MM.1S (cell line): ENCODE results near the gene AP2S1.
"Not testable (repeated sequence)": the region's sequence is repeated elsewhere in the genome, so short reads cannot be mapped to it uniquely, and the experiment has no call there.

ENCODE experiments used
- DNase-seq: peaks from one replicate; pipeline ENCODE4 v3.0.0-alpha.2; 2015
- H2AFZ ChIP-seq: fragments of 300-600 bp; sonication (generic); 2 replicates; pipeline ENCODE4 v1.6.0; 2016; ENCODE audit warnings: antibody characterized with exemption, low read length
- H3F3A ChIP-seq: fragments of 300-600 bp; sonication (generic); 2 replicates; pipeline ENCODE4 v1.6.1; 2016; ENCODE audit warnings: mild to moderate bottlenecking, antibody characterized with exemption, low read length, moderate library complexity, mixed read lengths; ENCODE audit not compliant: insufficient read depth
- H3K27ac ChIP-seq: fragments of 300-600 bp; sonication (generic); 2 replicates; pipeline ENCODE4 v1.5.1; 2016; ENCODE audit warnings: mild to moderate bottlenecking, low read length
- H3K27me3 ChIP-seq: fragments of 300-600 bp; sonication (generic); replicated peaks from 2 replicates; pipeline ENCODE4 v1.6.0; 2016; ENCODE audit warnings: low read length; ENCODE audit not compliant: insufficient read depth
- H3K36me3 ChIP-seq: fragments of 300-600 bp; sonication (generic); replicated peaks from 2 replicates; pipeline ENCODE4 v1.6.1; 2016; ENCODE audit warnings: mild to moderate bottlenecking, low read length, mixed read lengths; ENCODE audit not compliant: insufficient read depth
- H3K4me1 ChIP-seq: fragments of 300-600 bp; sonication (generic); 2 replicates; pipeline ENCODE4 v1.6.1; 2016; ENCODE audit warnings: low read length, mixed read lengths
- H3K4me2 ChIP-seq: fragments of 300-600 bp; sonication (generic); 2 replicates; pipeline ENCODE4 v1.6.0; 2016; ENCODE audit warnings: low read depth, low read length
- H3K4me3 ChIP-seq: fragments of 300-600 bp; sonication (generic); 2 replicates; pipeline ENCODE4 v1.5.1; 2016; ENCODE audit warnings: low read length, mixed read lengths
- H3K79me2 ChIP-seq: fragments of 300-600 bp; sonication (generic); 2 replicates; pipeline ENCODE4 v1.6.1; 2016; ENCODE audit warnings: mixed run types, low read length, mixed read lengths
- H3K9ac ChIP-seq: fragments of 300-600 bp; sonication (generic); 2 replicates; pipeline ENCODE4 v1.6.1; 2016; ENCODE audit warnings: low read length, mixed read lengths
- H3K9me2 ChIP-seq: fragments of 300-600 bp; sonication (generic); replicated peaks from 2 replicates; pipeline ENCODE4 v1.6.1; 2016; ENCODE audit warnings: mild to moderate bottlenecking, low read length, mixed read lengths; ENCODE audit not compliant: insufficient read depth
- H3K9me3 ChIP-seq: fragments of 300-600 bp; sonication (generic); replicated peaks from 2 replicates; pipeline ENCODE4 v1.6.1; 2016; ENCODE audit warnings: mild to moderate bottlenecking, low read length, mixed read lengths; ENCODE audit not compliant: insufficient read depth
- H4K20me1 ChIP-seq: fragments of 300-600 bp; sonication (generic); 2 replicates; pipeline ENCODE4 v1.6.1; 2016; ENCODE audit warnings: mild to moderate bottlenecking, low read length, moderate library complexity, mixed read lengths; ENCODE audit not compliant: insufficient read depth
- CTCF ChIP-seq: fragments of 300-600 bp; sonication (generic); IDR thresholded peaks from 2 replicates; pipeline ENCODE4 v1.5.1; 2016; ENCODE audit warnings: antibody characterized with exemption, low read length, mixed read lengths
- EZH2 ChIP-seq: fragments of 300-600 bp; sonication (generic); optimal IDR thresholded peaks from 2 replicates; pipeline ENCODE3; 2017; ENCODE audit warnings: low read depth, mild to moderate bottlenecking, antibody characterized with exemption, low read length, mixed read lengths
- EZH2phosphoT487 ChIP-seq: fragments of 300-600 bp; sonication (generic); IDR thresholded peaks from 2 replicates; pipeline ENCODE4 v1.6.1; 2018; ENCODE audit warnings: antibody characterized with exemption, low read length

The AP2S1 gene

DNA sequence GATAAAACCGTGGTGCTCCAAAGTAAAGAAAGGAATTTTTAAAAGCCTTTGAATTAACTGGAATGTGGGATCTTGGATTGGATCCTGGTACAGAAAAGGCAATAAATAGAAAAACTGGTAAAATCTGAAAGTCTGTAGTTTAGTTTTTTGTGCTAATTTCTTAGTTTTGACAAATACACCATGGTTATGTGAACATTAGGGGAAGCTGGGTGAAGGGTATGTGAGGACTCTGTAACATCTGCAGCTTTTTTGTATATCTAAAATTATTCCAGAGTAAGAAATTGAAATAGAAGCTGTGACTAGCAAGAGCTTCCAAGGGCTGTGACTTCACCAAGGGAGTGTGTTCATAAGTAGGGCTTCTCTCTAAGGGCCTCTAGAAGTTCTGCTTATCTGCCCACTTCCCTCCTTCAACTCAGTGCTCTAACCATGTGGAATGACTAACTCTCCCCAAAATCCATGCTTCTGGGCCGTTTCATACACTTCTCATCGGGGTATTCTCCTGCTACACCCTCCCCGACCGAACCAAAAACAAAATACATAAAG is 36.7 kb upstream of the AP2S1 start:
- Histone ChIP-seq H3K9me3 (no peaks in the 10 kb centered on the region), H3K36me3 (no peaks in the 10 kb centered on the region), H2AFZ (no peak overlapping the region), H3K9me2 (no peaks in the 10 kb centered on the region), H3K27ac (no peak overlapping the region), H3K79me2 (peaks cover 17% of the 10 kb centered on the region; the same call in 1 of the 2 replicates), H3K4me1 (no peaks in the 10 kb centered on the region), H3K27me3 (no peaks in the 10 kb centered on the region), H4K20me1 (no peaks in the 10 kb centered on the region), H3K4me2 (no peak overlapping the region), H3F3A (no peaks in the 10 kb centered on the region), H3K9ac (no peak overlapping the region), H3K4me3 (no peak overlapping the region)
- TF ChIP-seq EZH2 (no peak), CTCF (no peak), EZH2phosphoT487 (no peak)
- DNase-seq: no peak

DNA sequence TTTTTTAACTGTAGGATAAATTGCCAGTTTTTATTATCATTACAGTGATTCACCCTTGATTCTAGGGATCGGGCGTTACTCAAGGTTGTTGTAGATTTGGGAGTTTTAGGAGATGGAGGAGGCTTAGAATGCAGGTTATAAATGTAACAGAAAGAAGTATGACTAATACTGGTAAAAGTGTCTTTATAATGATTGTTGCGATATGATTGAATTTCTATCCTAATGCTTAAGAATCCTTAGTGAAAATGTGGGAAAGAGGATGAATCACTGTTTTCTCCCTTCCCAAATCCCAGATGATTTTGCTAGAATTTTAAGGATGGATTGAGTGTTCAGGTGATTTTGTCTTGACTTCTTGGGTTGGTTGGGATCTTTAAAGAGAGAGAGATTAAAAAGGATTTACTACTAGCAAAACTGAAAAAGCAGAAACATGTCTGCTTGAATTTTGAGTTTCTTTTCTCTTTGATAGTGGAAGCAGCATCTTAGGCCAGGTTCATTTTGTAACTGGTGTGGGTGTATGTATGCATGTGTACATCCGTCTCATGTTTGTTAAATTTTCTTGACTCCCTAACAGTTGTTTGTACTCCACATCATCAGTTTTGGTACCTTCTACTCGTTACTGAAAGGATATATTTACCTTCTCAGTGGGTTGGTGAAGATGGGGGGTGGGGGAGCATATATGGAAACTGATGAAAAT is 36.0 kb upstream of the AP2S1 start:
- no peak overlapping the region for H3K4me2 ChIP-seq

GRCh38 chr19:46885411-46885810 is 34.8 kb upstream of the AP2S1 start:
- Histone ChIP-seq H3K27ac (no peak overlapping the region), H3K9ac (no peak overlapping the region), H3K36me3 (no peaks in the 10 kb centered on the region), H2AFZ (no peak overlapping the region), H3K4me3 (no peak overlapping the region), H3K9me2 (no peaks in the 10 kb centered on the region), H3K4me1 (no peaks in the 10 kb centered on the region), H3K9me3 (no peaks in the 10 kb centered on the region), H3K4me2 (no peak overlapping the region), H3K27me3 (no peaks in the 10 kb centered on the region), H3K79me2 (0 out of 2 replicates have a peak, but pooled peaks cover 7% of the 10 kb centered on the region), H4K20me1 (no peaks in the 10 kb centered on the region), H3F3A (no peaks in the 10 kb centered on the region)
- TF ChIP-seq EZH2 (no peak), EZH2phosphoT487 (no peak), CTCF (no peak)
- no peak for DNase-seq

More for the DNA sequence above, 36.0 kb upstream of the AP2S1 start:
- no peak for DNase-seq
- Histone ChIP-seq H4K20me1 (no peaks in the 10 kb centered on the region), H3K27me3 (no peaks in the 10 kb centered on the region), H3F3A (no peaks in the 10 kb centered on the region), H3K36me3 (no peaks in the 10 kb centered on the region), H3K4me1 (no peaks in the 10 kb centered on the region), H3K9ac (no peak overlapping the region), H3K79me2 (peaks cover 16% of the 10 kb centered on the region; the same call in 1 of the 2 replicates), H3K27ac (no peak overlapping the region), H3K9me3 (no peaks in the 10 kb centered on the region), H2AFZ (no peak overlapping the region), H3K9me2 (no peaks in the 10 kb centered on the region), H3K4me3 (no peak overlapping the region)
- TF ChIP-seq EZH2 (no peak), CTCF (no peak), EZH2phosphoT487 (no peak)

- H3K36me3 ChIP-seq, H3K79me2 ChIP-seq, H3K4me2 ChIP-seq, H3F3A ChIP-seq, H2AFZ ChIP-seq, H3K9ac ChIP-seq, H3K9me2 ChIP-seq, H4K20me1 ChIP-seq, H3K27ac ChIP-seq, H3K4me1 ChIP-seq, H3K27me3 ChIP-seq, H3K4me3 ChIP-seq, DNase-seq, H3K9me3 ChIP-seq: not testable (repeated sequence)
These were observed 32.1 kb upstream of the AP2S1 start for GRCh38 chr19:46882751-46883150.
